Neural progenitor cell (in vitro differentiated cells): ENCODE measurements around the gene TRABD2B. TPM values are rescaled to one million over a fixed set of nuclear protein-coding genes. Genes with fewer than 3 reads are reported as not detected.

ENCODE experiments used
- DNase-seq: peaks from one replicate; pipeline ENCODE4 v3.0.0-alpha.2; 2016; ENCODE audit warnings: low spot score
- H2AFZ ChIP-seq: fragments of 200-600 bp; sonication (generic); replicated peaks from 2 replicates; pipeline ENCODE4 v1.6.1; 2016; ENCODE audit warnings: antibody characterized with exemption
- H3F3A ChIP-seq: fragments of 200-600 bp; sonication (generic); 2 replicates; pipeline ENCODE4 v1.6.1; 2016; ENCODE audit warnings: antibody characterized with exemption, low read depth
- H3K27ac ChIP-seq: fragments of 200-600 bp; sonication (generic); 2 replicates; pipeline ENCODE4 v1.5.1; 2016; ENCODE audit warnings: mild to moderate bottlenecking
- H3K27me3 ChIP-seq: fragments of 200-600 bp; sonication (generic); 2 replicates; pipeline ENCODE4 v1.6.1; 2016; ENCODE audit warnings: mild to moderate bottlenecking, moderate library complexity
- H3K36me3 ChIP-seq: fragments of 200-600 bp; sonication (generic); 2 replicates; pipeline ENCODE4 v1.5.1; 2016
- H3K4me1 ChIP-seq: fragments of 200-600 bp; sonication (generic); 2 replicates; pipeline ENCODE4 v1.6.1; 2016; ENCODE audit warnings: mixed run types
- H3K4me2 ChIP-seq: fragments of 200-600 bp; sonication (generic); 2 replicates; pipeline ENCODE4 v1.6.1; 2016
- H3K4me3 ChIP-seq: fragments of 200-600 bp; sonication (generic); 2 replicates; pipeline ENCODE4 v1.5.1; 2016
- H3K79me2 ChIP-seq: fragments of 200-600 bp; sonication (generic); 2 replicates; pipeline ENCODE4 v1.6.1; 2016; ENCODE audit warnings: low read depth
- H3K9ac ChIP-seq: fragments of 200-600 bp; sonication (generic); 2 replicates; pipeline ENCODE4 v1.6.1; 2016
- H3K9me3 ChIP-seq: fragments of 200-600 bp; sonication (generic); 2 replicates; pipeline ENCODE4 v1.5.1; 2016; ENCODE audit warnings: low read depth
- H4K20me1 ChIP-seq: fragments of 200-600 bp; sonication (generic); 2 replicates; pipeline ENCODE4 v1.6.1; 2016; ENCODE audit warnings: low read depth
- H3K27ac Mint-ChIP-seq: 3 replicates; pipeline ENCODE4 v1.8.0; 2021; ENCODE audit warnings: mixed read lengths
- H3K27me3 Mint-ChIP-seq: 2 replicates; pipeline ENCODE4 v1.8.0; 2022; ENCODE audit warnings: low read depth, mild to moderate bottlenecking, inconsistent platforms, moderate library complexity, mixed read lengths; ENCODE audit not compliant: insufficient read depth
- H3K36me3 Mint-ChIP-seq: 3 replicates; pipeline ENCODE4 v1.8.0; 2021; ENCODE audit warnings: mixed read lengths
- H3K4me1 Mint-ChIP-seq: 3 replicates; pipeline ENCODE4 v1.8.0; 2021; ENCODE audit warnings: mixed read lengths
- H3K4me3 Mint-ChIP-seq: 3 replicates; pipeline ENCODE4 v1.8.0; 2021; ENCODE audit warnings: mild to moderate bottlenecking, moderate library complexity, mixed read lengths
- H3K9me3 Mint-ChIP-seq: 3 replicates; pipeline ENCODE4 v1.8.0; 2020; ENCODE audit warnings: mixed read lengths
- EZH2 ChIP-seq: fragments of 200-600 bp; sonication (generic); IDR thresholded peaks from 2 replicates; pipeline ENCODE4 v1.6.1; 2017; ENCODE audit warnings: antibody characterized with exemption, mild to moderate bottlenecking, moderate library complexity
- EZH2phosphoT487 ChIP-seq: fragments of 200-600 bp; sonication (generic); IDR thresholded peaks from 2 replicates; pipeline ENCODE4 v1.6.1; 2017; ENCODE audit warnings: antibody characterized with exemption
- total RNA-seq: library from RNA; depleted of rRNA; stranded (reverse); fragments of >200 nt; gene quantifications from 2 replicates; pipeline ENCODE4 v1.2.3, GENCODE V29; 2015; ENCODE audit warnings: low replicate concordance
- TF ChIP-seq, protein P1 (sequence below): fragments of 200-600 bp; sonication (generic); IDR thresholded peaks from 2 replicates; pipeline ENCODE4 v1.5.1; 2017; ENCODE audit warnings: antibody characterized with exemption, mild to moderate bottlenecking

Gene TRABD2B
- total RNA-seq, 1 donor from 2014 or later, result 0.09 TPM

- no peaks in the 10 kb centered on the region for H4K20me1 ChIP-seq
- H3F3A ChIP-seq, result no peaks in the 10 kb centered on the region
- no peak overlapping the region for H2AFZ ChIP-seq
- no peak for DNase-seq
- Mint-ChIP-seq H3K36me3 (peaks cover 6% of the 10 kb centered on the region), H3K4me3 (no peak overlapping the region), H3K9me3 (no peaks in the 10 kb centered on the region), H3K27me3 (no peaks in the 10 kb centered on the region), H3K4me1 (peaks cover 22% of the 10 kb centered on the region), H3K27ac (no peak overlapping the region)
- H3K4me3 ChIP-seq, result no peak overlapping the region
- no peaks in the 10 kb centered on the region for H3K36me3 ChIP-seq
- H3K4me1 ChIP-seq, result no peaks in the 10 kb centered on the region
- no peak overlapping the region for H3K4me2 ChIP-seq
- TF ChIP-seq EZH2phosphoT487 (no peak), EZH2 (no peak)
- TF ChIP-seq, protein P1, sequence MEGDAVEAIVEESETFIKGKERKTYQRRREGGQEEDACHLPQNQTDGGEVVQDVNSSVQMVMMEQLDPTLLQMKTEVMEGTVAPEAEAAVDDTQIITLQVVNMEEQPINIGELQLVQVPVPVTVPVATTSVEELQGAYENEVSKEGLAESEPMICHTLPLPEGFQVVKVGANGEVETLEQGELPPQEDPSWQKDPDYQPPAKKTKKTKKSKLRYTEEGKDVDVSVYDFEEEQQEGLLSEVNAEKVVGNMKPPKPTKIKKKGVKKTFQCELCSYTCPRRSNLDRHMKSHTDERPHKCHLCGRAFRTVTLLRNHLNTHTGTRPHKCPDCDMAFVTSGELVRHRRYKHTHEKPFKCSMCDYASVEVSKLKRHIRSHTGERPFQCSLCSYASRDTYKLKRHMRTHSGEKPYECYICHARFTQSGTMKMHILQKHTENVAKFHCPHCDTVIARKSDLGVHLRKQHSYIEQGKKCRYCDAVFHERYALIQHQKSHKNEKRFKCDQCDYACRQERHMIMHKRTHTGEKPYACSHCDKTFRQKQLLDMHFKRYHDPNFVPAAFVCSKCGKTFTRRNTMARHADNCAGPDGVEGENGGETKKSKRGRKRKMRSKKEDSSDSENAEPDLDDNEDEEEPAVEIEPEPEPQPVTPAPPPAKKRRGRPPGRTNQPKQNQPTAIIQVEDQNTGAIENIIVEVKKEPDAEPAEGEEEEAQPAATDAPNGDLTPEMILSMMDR, result no peak
- H3K27ac ChIP-seq, result no peak overlapping the region
- H3K9me3 ChIP-seq, result no peaks in the 10 kb centered on the region
- H3K27me3 ChIP-seq, result no peaks in the 10 kb centered on the region
- H3K9ac ChIP-seq, result no peak overlapping the region
- no peaks in the 10 kb centered on the region for H3K79me2 ChIP-seq
Observed at GRCh38 chr1:47971385-47972160, 25.6 kb downstream of the TRABD2B start.

DNA sequence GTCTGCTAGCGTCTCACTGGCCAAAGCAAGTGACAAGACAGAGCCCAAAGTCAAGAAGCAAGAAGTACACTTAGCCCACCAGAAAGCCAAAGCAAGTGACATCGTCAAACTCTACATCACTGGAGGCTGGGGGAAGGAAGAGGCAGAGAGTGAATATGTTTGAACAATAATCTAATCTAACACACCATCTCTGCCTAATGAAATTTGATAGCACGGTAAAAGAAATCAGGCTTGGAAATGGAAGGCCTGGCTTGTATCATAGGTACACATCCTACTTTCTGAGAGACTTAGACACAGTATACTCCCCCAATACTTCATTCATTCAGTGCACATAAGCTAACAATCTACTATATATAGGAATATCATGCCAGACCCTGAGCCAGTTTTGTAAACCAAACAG is 26.3 kb downstream of the TRABD2B start:
- Histone ChIP-seq H3K9me3 (no peaks in the 10 kb centered on the region), H4K20me1 (no peaks in the 10 kb centered on the region), H3K36me3 (no peaks in the 10 kb centered on the region), H3K4me2 (no peak overlapping the region), H2AFZ (no peak overlapping the region), H3K9ac (no peak overlapping the region), H3K27ac (no peak overlapping the region), H3K4me1 (no peaks in the 10 kb centered on the region), H3K27me3 (no peaks in the 10 kb centered on the region), H3K4me3 (no peak overlapping the region), H3K79me2 (no peaks in the 10 kb centered on the region), H3F3A (no peaks in the 10 kb centered on the region)
- TF ChIP-seq, protein P1, result no peak
- no peak for TF ChIP-seq EZH2phosphoT487
- no peak for TF ChIP-seq EZH2
- Mint-ChIP-seq H3K4me1 (peaks cover 22% of the 10 kb centered on the region), H3K27ac (no peak overlapping the region), H3K4me3 (no peak overlapping the region), H3K36me3 (peaks cover 6% of the 10 kb centered on the region), H3K9me3 (no peaks in the 10 kb centered on the region), H3K27me3 (no peaks in the 10 kb centered on the region)
- no peak for DNase-seq

DNA sequence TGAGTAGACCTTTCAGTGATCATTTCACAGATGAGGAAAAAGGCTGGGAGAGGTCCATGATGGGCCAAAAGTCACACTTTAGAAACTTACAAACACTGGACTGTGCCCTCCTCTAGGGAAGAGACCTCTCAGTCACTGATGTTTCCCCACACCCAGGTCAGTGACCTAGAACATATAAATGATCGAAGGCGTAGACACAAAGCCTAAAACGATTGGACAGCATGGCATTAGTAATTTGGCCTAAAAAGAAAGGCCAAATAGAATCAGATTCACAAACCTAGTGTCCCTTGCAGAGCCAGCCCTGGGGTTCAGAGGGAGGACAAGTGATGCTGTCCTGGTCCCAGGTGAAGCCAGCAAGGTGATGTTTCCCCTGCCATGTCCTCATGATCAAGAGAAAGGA is 27.7 kb downstream of the TRABD2B start:
- Histone ChIP-seq H3K9me3 (no peaks in the 10 kb centered on the region), H3K4me1 (no peaks in the 10 kb centered on the region), H3F3A (no peaks in the 10 kb centered on the region), H4K20me1 (no peaks in the 10 kb centered on the region), H3K27me3 (no peaks in the 10 kb centered on the region), H3K4me2 (no peak overlapping the region), H2AFZ (no peak overlapping the region), H3K4me3 (no peak overlapping the region), H3K36me3 (no peaks in the 10 kb centered on the region), H3K27ac (no peak overlapping the region), H3K79me2 (no peaks in the 10 kb centered on the region), H3K9ac (no peak overlapping the region)
- Mint-ChIP-seq H3K4me1 (peaks cover 32% of the 10 kb centered on the region), H3K9me3 (no peaks in the 10 kb centered on the region), H3K27me3 (no peaks in the 10 kb centered on the region), H3K27ac (no peak overlapping the region), H3K36me3 (peaks cover 6% of the 10 kb centered on the region), H3K4me3 (no peak overlapping the region)
- no peak for DNase-seq
- TF ChIP-seq, protein P1, result no peak
- TF ChIP-seq EZH2 (no peak), EZH2phosphoT487 (no peak)
